Stimulated activated CD4-positive, alpha-beta T cell treated with anti-CD3 and anti-CD28 coated beads, Interleukin-1b, Interleukin-23, amount 100 ng/mL, for 4 hours (primary cell): ENCODE measurements around the gene ZNF232.
"Not testable (repeated sequence)": the region's sequence is repeated elsewhere in the genome, so short reads cannot be mapped to it uniquely, and the experiment has no call there.

Experiments
- DNase-seq, 2 donors: peaks; one replicate each; pipeline ENCODE4 v3.0.0-alpha.2; 2020; ENCODE audit warnings: low read depth in 2 of 2

The ZNF232 gene

DNA sequence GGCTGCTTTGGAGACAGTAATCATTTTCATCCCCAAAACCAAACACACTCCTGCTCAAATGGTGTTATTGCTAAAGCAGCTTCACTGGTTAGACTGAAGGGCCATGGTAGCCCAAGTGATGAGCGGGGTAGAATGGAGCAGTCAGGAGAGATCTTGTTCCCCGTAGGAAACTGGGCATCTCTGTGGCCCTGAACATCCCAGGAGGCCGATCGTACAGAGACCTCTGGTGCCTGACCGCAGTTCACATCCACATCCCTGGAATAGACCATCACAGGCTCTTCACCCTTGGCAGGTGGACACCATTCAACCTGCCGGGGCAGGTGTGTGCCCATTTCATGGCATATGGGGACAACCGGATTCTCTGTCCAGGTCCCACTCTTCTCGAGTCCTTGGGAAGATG lies 18.1 kb upstream of the ZNF232 start:
- DNase-seq: not testable (repeated sequence)

DNA sequence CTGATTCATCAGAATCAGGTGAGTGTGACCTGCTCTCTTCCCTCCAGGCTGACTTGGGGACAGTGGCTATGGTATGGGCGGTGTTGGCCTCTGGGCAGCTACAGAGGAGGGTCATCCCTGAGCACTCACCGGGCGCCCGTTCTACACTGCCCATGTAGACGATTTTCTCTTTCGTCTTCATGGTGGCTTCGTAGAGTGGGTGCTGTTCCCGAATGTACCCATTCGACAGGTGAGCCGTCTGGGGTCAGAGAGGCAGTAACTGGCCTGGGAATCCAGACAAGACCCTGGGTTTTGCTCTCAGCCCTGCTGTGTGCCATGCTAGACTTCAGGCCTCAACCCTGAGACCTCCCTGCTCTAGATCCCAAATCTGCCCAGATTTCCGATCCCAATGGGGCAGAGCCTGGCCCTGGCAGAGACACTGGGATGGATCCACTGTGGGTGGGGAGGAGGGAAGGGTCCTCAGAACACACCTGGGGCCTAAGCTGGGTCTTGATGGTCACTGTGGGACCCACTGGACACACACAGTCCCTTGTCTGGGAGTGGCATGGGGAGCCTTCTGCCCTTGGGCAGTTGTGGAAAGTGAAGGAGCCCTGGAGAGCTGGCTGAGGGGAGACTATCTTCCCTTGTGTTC lies 17.3 kb upstream of the ZNF232 start:
- no peak for DNase-seq

DNA sequence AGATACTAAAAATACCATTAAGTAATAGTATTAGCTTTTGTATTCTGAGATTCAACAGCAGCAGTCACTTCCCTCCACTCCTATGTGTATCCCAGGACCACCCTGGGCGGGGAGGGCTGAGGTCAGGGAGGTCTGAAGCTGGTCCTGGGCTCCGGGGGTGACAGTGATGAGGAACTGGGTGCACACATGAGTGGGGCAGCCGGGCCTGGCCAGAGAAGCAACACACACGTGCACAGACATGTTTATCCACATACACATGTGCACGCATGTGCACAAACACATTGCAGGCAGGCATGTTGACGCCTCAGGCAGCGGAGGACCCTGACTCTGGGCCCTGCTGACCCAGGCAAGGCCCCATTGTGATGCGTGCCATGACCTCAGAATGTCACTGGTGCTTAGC lies 16.7 kb upstream of the ZNF232 start:
- not testable (repeated sequence) for DNase-seq

DNA sequence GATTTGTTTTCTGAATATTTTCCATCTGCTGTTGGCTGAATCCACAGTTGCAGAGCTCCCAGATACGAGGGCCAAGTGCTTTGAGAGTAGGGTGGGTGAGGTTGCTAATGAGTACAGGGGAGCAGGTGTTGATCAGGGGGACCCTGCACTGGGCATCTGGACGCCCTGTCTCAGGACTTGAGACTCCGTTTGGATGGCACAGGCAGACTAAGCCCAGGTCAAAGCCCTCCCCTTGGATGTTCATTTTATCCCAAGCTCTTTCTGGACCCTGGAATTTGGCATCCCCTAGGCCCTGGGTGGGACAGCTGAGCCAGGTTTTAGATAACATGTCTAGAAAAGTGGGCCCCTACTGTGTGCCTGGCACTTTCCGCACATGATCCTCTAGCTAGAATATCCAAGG lies 16.2 kb upstream of the ZNF232 start:
- no peak for DNase-seq

DNA sequence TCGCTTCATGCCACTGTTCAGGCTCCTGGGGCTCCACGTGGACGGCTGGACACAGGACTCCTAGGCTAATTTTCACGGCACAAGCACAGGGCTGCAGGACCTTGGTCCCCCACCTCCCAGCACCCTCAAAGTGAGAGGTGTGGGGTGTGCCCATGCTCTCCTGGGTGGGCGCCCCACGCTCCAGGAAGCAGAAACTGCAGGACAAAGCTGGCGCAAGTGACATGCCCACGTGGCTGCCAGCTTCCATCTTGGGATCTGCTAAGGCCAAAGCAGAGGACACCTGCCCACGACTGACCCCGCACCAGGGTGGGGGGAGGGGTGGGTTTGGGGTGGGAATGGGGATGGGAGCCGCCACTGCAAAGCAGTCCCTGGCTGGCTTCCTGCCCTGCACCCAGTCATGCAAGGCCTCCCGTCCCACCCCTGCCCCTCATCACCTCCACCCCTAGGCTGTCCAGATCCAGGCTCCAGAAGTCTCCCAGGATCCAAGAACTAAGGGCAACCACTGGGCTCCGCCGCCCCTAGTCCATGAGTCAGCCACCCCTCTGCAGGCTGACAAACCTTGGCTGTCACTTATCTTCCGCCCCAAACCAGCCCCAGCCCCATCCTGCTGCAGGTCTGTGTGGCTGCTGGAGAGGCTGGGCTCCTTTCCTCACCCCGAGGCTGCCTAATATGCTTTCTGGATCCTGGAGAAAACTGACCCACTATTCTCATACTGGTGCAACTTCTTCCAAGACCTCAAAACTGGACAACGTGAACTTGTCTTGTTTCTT lies 15.2 kb upstream of the ZNF232 start:
- no peak for DNase-seq

DNA sequence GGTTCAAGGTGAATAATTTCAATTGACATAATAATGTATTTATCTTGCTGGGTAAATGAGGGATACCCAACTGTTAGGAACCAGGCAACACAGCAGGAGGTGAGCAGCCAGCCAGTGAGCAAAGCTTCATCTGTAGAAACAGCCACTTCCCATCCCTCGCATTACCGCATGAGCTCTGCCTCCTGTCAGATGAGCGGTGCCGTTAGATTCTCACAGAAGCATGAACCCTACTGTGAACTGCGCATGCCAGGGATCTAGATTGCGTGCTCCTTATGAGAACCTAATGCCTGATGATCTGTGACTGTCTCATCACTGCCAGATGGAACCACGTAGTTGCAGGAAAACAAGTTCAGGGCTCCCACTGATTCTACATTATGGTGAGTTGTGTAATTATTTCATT lies 13.2 kb upstream of the ZNF232 start:
- DNase-seq: not testable (repeated sequence)

DNA sequence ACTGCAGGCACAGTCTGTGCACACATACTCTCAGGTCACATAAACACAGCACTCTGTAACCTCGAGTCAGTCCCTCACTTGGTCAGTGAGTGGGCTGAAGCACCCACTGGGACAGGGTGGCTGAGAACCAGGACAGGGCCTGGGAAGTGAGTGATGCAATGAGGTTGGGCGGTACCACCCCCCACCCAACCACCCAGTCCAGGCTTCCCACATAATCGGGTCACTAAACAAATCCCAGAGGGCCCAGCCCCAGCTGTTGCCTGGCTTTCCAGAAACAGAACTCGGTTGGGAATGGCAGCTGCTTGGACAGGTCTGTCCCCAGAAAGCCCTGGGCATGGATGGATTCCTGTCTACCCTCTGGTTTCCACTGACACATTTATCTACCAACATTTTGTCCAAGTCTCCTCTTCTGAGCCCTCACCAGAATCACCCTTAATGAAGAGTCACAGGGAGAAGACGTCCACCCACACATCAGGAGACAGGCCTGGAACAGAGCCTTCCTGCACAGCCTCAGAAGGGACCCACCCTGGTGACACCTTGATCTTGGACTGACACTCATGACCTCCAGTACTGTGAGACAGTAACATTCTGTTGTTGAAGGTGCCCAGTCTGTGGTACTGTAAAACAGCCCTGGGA lies 12.6 kb upstream of the ZNF232 start:
- DNase-seq: not testable (repeated sequence)

DNA sequence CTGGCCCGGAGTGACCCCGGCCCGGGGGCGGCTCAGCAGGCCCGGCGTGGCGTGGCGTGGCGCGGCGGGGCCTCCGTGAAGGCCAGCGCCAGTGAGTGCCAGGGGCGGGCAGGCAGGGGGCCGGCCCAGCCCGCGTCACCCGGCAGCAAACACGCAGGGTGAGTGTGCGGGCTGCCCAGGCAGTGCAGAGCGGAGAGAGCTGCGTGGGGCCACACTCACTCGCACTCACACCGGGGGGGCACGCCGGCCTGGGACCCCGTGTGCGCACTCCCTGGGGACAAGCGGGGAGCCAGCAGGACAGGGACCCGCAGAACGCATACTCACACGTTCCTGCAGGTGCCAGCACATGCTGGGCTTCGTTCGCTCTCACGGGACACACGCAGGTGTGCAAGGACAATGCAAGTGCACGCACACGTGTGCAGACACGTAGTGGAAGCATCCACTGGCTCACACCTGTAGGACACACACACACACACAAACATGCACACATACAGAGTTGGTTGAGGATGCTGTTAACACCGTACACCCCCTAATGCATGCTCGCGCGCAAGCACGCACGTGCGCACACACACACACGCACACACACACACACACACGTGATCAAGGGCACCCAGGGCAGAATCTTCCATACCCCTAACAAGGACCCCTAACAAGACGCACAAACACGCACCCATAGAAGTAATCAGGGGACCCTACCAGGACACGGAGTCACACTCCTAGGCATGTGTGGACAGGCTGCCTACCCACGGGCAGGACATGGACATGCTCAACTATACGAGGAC lies 11.9 kb upstream of the ZNF232 start:
- DNase-seq: no peak

DNA sequence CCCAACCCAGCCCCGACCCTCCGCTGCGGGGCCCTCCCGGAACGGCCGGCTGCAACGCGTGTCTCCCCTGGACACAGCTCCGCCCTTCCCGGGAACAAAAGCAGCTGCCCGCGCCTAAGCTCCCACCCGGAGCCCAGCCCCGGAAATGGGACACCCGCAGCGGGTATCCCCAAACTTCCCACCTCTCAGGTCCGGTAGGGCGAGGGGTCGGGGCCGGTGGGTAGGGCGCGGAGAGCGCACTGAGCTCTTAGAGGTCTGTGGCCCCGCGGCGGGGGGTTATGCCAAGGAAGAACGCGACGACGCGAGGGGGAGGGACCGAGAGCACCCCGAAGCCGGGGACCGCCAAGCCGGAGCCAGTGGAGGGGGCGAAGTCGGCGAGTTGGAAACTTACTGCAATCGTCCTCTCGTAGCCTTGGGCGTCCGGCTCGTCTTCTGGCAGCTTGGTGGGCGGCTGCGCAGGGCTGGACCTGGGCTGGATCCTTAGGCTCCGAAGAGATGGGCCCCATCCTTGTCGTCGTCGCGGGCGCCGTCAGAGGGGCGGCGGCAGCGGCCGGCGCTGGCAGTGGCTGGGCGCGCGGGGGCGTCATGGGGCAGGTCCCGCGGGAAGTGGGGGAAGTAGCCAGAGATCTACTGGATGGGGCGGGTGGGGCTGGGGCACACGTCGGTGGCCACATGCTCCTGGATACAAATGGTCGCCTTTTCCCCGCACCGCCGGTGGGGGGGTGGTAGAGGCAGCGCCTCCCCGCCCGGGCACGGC lies 11.1 kb upstream of the ZNF232 start:
- no peak for DNase-seq

DNA sequence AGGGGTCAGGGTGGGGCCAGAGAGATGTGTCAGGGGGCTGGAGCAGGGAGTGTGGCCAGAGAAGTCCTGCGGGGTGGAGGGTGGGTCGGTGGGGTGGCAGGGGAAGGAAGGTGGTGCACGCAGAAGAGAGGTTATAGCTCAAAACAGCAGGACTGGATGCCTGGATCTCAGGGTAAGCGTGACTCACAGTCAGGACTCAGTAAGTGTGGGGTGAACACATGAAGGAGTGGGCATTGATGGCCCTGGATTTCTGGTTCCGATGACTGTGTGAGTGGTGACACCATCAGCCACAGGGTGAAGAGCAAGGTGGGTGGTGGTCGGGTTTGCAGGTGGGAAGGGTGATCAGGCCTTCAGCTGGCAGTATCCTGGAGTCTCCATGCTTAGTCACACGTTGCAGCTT lies 10.4 kb upstream of the ZNF232 start:
- DNase-seq: not testable (repeated sequence)

DNA sequence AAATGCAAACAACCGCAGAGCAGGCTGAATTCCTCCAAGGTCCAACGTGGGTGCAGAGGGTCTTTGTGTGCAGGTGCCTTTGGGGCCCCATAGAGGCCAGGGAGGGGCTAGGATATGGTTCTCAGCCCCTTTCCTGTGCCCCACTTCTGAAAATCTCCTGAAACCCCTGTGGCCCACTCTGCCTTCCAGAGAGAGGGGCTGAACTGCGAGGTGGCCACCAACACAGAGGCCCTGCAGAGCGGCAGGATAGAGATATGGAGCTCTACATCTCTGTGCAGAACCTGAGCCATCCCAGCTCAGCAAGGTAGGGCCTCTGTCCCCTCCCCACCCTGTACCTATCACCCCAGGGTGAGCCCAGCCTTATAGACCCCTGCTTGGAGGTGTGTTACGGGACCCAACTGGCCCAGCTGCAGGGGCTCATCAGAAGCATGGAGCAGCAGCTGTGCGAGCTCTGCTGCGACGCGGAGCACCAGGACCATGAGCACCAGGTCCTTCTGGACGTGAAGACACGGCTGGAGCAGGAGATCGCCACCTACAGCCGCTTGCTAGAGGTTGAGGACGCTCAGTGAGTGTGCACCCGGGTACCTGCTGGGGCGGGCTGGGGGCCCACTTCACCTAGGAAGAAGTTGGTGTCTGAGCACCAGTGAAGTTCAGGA lies 9.6 kb upstream of the ZNF232 start:
- no peak for DNase-seq

DNA sequence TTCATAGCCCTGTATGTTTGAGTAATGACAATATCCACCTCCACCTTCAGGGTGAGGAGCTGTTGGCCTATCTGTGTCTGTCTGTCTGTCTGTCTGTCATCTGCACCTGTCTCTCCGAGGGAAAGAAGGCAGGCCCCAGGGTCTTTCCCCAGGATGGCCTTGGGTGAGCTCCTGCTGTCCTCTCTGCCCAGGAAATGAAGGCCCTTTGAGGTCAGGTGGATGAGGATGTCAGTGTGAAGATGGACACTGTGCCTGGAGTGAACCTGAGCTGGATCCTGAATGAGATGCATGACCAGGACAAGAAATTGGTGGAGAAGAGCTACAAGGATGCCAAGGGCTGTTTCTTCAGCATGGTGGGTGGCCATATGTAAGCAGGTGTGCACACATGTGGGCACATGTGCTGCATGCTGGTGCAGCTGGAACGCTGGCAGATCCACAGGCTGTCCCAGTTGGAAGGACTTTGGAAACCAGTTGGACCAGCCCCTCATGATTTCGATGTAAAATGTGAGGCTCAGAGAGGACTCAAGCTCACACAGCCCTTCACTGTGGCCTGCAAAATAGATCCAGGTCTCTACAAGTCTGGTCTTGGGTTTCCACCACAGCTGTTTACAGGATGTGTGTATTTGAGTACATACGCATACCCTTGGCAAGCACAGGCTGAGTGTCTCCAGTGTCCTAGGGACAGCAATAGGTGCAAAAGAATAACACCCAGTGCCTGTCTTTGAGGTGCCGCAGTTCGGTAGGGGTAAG lies 8.9 kb upstream of the ZNF232 start:
- DNase-seq: not testable (repeated sequence)

DNA sequence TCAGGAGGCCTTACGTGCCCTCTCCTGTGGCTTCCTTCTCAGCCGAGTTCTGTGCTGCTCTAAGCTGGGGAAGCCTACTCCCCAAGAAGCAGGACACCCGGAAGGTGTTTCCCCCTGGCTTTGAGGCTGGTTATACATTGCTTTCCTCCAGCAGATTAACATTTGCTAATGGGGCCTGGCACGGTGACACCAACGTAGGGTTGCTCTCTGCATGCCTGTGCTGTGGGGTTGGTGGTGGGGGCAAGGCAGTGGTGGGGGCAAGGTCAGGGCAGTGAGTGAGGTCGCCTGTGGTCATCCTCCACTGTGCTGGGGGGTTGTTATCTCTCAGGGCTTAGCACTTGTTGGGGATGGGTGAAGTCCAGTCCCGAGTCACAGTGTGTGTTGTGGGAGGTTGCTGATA lies 8.4 kb upstream of the ZNF232 start:
- no peak for DNase-seq

DNA sequence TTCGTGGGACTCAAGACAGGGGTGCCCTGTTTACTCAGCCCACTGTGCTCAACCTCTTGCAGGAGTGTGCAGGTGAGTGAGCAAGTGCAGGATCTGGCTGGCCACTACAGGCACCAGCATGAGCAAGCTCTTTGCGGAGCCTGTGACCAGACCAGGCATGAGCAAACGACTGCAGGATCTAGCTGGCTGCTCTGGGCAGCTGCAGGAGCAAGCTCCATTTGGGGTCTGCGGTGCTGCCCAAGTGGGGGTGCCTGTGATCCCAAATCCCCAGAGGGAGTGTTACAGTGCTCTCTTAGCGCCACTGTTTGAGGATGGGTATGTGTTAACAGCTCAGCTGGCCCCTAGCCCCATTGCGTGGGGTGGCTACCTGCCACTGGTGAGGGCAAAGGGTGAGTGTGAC lies 6.5 kb upstream of the ZNF232 start:
- no peak for DNase-seq

DNA sequence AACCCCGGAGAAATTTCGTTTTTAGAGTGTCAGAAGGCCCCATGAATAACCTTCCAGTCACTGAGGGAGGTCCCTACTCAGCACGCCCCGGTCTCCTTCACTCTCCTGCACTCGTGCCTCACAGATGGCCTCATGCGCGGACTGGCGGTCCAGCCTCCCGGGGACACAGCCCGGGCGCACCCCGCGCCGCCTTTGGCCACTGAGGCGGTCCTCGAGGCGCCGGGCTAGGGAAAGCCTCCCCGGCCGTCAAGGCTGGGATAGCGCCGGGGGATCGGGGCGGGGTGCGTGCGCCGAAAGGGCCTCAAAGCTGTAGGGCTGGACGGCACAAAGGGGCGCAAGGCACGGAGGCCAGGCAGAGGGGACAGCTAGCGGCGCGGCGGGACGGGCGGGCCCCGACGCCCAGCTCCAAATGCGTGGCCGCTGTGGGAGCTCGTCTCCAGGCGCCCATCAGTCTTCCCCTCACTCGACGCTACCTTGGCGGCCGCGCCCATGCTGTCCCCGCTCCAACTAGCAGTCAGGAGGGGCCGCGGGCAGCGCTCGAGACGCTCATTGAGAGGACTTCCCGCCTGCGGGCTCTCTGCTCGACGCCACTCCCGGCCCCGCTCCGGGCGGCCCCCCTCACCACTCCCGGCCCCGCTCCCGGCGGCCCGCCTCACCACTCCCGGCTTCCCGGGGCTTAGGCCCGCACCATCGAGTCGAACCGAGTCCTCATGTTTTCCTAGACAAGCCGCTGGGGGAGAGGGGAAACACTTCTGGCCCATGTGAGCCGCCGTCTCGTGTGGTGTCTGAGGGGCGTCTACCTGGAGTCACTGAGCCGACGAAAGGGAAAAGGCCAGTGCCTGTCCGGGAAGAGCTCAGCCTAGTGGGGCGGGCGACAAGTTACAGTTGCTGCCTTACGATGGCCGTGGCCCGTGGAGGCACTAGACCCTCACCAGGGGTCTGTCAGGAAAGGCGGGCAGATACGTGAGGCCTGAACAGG lies 4.3 kb upstream of the ZNF232 start, which contains the start of gene USP6:
Gene USP6 (plus strand): TSS at position 360 of the 979 bp plus-strand sequence. CDS start 14,336 bp downstream, outside the sequence.
- DNase-seq: no peak

DNA sequence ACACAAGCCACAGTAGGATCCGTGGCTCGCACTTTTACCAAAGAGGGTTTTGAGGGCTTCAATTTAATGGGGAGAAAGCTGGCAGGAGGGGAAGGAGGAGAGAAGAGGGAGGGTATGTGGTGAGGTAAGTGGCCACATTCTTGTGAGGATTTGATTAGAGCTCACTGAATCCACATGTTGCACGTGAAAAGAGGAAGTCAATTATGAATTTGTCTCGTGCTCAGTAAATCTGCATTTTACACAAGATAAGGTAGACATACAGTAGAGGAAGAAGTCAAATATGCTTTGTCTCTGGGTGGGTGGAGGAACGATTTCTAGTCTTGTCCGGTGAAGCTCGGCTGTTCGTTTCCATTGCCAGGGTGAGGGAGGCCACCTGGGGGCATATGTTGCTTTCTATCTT lies 862 bp downstream of the ZNF232 start:
- DNase-seq: no peak

DNA sequence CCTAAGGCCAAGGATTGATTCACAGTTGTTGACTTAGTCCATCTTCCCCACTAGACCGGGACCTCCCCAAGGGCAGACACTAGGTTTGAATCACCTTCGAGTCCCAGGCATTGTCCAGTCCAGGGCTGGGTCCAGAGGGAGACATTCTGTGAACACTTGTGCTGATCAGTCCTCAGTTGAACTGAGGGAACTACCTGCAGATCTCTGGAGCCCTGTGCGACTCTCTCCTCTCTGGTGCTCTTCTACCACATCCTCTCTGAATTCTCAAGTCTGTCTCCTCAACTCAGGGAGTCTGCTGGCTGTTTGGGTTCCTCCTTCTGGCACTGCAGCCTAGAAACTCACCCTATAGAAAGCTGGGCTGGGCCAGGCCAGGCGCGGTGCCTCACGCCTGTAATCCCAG lies 10.8 kb downstream of the ZNF232 start:
- DNase-seq: no peak

DNA sequence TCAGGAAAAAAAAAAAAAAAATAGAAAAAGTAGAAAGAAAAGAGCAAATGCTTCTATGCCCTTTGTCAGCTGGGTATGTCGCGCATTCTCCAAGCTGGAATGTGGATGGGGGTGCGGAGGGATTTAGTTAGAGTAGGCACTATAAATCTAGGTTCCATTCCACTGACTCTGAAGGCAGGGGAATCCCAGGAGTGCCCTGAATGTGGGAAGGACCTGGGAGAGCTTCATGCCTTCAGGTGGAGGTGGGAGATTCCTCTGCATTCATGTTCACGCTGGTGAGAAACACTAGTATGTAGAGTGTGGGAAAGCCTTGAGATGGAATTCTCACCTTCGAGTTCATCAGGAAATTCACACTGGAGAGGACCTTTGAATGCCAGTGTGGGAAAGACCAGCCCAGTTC lies 12.4 kb downstream of the ZNF232 start:
- DNase-seq: no peak
